HG02642 (cell line): ENCODE measurements around the gene FAM219A.
"Not testable (repeated sequence)": the region's sequence is repeated elsewhere in the genome, so short reads cannot be mapped to it uniquely, and the experiment has no call there.

ENCODE experiments used
- ATAC-seq: cut with Tn5 transposase; IDR thresholded peaks from one replicate; pipeline ENCODE4 v1.9.1; 2021; ENCODE audit warnings: mild to moderate bottlenecking; ENCODE audit not compliant: unreplicated experiment, poor library complexity

Gene FAM219A

GRCh38 chr9:34485822-34486221 is 27.5 kb upstream of the FAM219A start:
- ATAC-seq = no peak

DNA sequence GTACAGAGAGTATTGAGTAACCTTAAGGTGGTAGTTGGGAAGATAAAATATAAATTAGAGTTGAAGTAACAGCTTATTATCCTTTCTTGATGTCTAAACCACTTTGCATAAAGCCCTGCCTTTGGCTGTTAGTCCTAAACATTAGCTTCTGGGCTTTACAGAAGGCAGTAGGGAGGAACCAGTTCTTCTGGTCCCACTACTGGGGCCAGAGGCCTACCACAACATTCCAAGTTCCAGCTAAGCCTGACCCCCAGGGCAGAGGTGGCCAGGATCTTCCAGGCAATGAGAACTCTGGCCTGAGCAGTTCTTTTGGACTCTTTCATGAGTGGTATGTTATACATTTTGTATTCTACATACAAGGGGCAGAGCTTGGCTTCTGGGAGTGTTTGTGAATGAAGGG is 26.3 kb upstream of the FAM219A start:
- no peak for ATAC-seq

- not testable (repeated sequence) for ATAC-seq
Observed at GRCh38 chr9:34482746-34483145, 24.4 kb upstream of the FAM219A start.

DNA sequence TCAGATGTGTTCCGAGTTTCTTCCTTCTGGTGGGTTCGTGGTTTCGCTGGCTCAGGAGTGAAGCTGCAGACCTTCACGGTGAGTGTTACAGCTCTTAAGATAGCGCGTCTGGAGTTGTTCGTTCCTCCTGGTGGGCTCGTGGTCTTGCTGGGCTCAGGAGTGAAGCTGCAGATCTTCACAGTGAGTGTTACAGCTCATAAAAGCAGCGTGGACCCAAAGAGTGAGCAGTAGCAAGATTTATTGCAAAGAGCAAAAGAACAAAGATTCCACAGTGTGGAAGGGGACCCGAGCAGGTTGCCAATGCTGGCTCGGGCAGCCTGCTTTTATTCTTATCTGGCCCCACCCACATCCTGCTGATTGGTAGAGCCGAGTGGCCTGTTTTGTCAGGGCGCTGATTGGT is 23.2 kb upstream of the FAM219A start:
- not testable (repeated sequence) for ATAC-seq

GRCh38 chr9:34479431-34479866 is 21.1 kb upstream of the FAM219A start:
- no peak for ATAC-seq

GRCh38 chr9:34477541-34477940 is 19.2 kb upstream of the FAM219A start:
- ATAC-seq = no peak

- ATAC-seq = no peak
Observed at GRCh38 chr9:34475097-34475496, 16.7 kb upstream of the FAM219A start.

DNA sequence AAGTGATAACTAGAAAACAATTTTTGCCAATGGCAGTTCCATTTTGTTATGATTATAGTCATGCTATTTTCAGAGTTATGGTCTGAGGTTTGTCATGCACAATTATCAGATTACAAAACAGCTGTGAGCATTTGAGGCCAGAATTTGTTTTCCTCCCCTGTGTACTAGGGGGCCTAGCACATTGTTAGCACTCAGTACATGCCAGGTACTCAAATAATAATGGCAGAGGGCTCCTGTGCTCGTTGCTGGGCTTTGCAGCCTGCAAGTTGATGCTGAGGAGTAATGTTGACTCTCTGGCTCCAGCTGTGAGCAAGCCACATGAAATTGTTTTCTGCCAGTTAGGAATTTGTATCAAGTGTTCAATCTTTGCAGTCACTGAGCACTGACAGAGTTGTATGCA is 7.1 kb upstream of the FAM219A start:
- no peak for ATAC-seq

GRCh38 chr9:34464571-34464970 is 6.2 kb upstream of the FAM219A start:
- ATAC-seq = no peak

GRCh38 chr9:34463901-34464232 is 5.5 kb upstream of the FAM219A start:
- ATAC-seq = no peak

- ATAC-seq = no peak
Observed at GRCh38 chr9:34463098-34463900, 4.9 kb upstream of the FAM219A start.

DNA sequence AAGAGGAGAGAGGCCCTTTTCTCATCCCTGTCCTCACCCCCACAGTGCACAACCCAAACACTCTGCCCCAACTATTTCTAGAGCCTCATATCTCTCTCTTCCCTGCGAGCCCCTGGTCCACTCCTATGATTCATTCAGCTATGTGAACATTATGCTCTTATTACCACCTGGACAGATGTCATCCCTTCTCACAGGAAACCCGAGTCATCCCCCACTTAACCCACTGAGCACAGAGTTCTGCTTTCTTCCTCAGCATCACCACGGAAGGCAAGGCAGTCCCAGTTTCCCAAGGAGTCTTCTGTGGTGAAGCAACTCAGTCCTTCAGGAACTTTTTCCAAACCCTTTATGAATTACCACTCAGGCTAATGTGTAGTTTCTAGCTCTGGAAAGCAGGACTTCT is 1.6 kb upstream of the FAM219A start:
- ATAC-seq = no peak

GRCh38 chr9:34459356-34459755 is 986 bp upstream of the FAM219A start:
- no peak for ATAC-seq

DNA sequence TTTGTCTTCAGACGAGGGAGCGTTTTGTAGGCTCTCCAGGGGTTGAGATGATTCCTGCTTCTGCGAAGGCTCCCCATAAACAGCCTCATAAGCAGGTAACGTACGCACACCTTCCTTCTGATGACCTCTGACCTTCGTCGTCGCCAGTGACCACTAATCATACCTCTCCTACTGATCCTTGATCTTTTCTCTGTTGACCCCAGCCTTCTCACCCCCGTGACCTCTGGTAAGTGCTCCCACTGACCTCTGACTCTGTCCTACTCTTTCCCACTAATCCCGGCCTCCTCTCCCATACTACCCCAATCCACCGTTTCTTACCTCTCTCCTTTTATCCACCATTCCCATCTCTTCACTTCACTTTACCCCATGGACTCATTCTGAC is 580 bp upstream of the FAM219A start:
- no peak for ATAC-seq

DNA sequence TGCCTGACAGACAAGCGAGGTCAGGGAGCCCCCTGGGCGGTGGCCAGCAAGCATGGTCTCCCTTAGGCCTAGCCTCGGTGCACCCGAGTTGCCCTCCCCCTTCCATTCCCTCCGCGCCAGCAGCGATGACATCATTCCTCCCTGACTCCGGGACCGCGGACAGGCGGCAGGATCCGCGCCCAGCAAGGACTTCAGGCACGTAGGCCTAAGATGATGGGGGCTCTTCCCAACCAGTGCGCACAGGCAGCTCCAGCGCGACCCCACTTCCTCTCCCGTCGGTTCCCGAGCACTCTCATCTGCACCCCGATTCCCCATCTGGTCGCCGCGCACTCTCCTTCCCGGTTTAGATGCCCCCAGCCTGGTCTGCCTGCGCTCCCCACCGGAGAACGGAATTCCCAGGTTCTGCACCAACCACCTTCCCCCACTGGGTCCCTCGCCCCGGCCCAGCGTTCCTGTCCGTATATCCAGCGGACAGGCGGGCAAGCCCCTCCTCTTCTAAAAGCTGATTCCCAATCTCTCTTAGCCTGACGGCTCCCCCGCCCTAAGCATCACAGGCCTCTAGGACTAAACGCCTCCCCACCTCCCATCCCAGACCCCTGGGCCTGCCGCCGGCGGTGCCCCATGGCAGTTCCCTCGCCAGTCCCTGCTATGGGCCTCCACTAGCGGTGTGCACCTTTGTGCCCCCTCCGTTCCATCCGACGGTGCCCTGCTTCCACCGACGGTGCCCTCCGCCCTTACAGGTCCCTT is 931 bp downstream of the FAM219A start:
- ATAC-seq = no peak

DNA sequence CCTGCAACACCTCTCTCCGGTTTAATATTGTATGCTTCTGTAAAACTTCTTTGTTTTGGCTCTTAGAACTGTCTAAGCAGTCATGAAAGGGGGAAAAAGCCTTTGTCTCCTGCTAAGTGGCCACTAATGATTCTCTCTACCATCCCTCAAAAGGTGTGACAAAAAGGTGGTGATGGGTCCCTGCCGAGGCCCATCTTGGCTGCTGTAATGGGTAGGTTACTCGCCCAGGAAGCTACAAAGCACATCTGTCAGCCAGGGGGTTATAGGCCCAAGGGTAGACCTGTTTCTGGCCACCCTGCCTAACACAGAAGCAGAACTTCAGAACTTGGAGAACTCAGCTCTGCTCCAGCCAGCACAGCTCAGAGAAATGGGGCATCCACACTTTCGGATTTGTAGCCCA is 1.6 kb downstream of the FAM219A start:
- no peak for ATAC-seq

DNA sequence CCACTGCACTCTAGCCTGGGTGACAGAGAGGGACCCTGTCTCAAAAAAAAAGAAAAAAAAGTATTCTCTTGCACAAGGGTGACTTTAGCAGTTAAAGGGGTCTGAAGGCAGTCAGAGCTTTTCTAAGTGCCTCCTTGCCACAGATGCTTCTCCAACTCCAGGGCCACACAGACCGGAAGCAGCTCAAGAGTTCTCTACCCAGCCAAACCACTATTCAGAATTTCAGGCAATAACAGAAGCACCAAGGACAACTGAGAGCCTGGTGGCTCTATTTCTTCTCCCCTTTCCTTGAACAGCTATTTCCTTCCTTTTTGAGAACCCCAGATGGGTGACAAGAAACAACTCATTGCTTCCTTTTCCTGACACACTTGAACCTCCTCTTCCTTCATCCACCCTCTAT is 2.2 kb downstream of the FAM219A start:
- ATAC-seq = no peak

- no peak for ATAC-seq
Observed at GRCh38 chr9:34454571-34455065, 3.8 kb downstream of the FAM219A start.

- ATAC-seq = no peak
Observed at GRCh38 chr9:34452568-34452967, 5.8 kb downstream of the FAM219A start.

DNA sequence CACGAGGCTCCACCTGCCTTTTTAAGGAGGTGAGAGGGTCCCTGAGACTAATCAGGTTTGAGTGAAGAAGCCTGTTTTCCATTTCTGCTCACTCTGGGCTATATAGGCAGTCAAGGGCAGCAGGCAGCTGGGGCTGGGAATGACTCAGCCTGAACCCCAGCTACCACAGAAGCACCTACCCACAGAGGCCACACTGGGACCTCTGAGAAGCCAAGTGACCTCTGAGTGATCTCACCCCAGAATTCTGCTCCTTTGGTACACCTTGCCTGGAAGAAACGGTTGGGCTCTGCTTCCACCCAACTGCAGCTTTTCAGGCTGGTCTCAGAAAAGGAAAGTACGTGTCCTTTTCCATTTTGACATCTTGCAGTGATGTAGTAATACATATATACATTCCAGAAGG is 6.8 kb downstream of the FAM219A start:
- peak; percentile 52 for ATAC-seq

DNA sequence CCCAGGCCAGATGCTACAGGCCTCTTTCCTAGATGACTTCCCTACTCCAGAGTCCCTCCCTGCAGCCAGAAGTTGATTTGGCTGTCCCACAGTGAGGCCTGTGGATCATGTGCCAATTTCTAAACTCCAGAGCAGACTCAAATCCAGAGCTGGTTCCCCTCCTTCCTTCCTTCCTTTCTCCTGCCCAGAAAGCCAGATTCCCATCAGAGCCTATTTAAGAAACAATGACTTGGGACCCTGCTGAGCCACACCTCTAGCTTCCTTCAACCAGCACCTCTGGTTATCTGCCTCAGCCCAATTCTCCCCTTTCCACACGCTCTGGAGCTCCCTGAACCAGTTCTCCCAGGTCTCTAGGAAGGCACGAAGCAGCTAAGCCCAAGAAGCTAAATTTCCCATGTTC is 7.2 kb downstream of the FAM219A start:
- no peak for ATAC-seq

GRCh38 chr9:34450644-34451043 is 7.7 kb downstream of the FAM219A start:
- ATAC-seq = no peak
